SK-N-SH (cell line): Measurements from ENCODE around the gene OR6V1. TPM values are rescaled to one million over a fixed set of nuclear protein-coding genes. Genes with fewer than 3 reads are reported as not detected.

Experiments used
- CTCF ChIA-PET: fragments of 300-600, 350-600 bp; formaldehyde crosslinking; extraction: SDS; loops from one replicate; lab custom pipeline; 2021; lab: Yijun Ruan, JAX
- POLR2A ChIA-PET: fragments of 350-600 bp; sonication (Branson Sonifier 250); formaldehyde crosslinking; extraction: SDS; loops from one replicate; lab custom pipeline; 2020; ENCODE audit warnings: antibody characterized with exemption, inconsistent platforms; lab: Yijun Ruan, JAX
- DNase-seq: peaks from one replicate; pipeline ENCODE4 v3.0.0; 2012
- H2AFZ ChIP-seq: fragments of 200-600 bp; sonication (generic); 2 replicates; pipeline ENCODE4 v1.8.1; 2016; ENCODE audit warnings: antibody characterized with exemption, mild to moderate bottlenecking, low read depth
- H3F3A ChIP-seq: fragments of 200-600 bp; sonication (generic); replicated peaks from 2 replicates; pipeline ENCODE3; 2016; ENCODE audit warnings: antibody characterized with exemption, mild to moderate bottlenecking; ENCODE audit not compliant: insufficient read depth
- H3K27ac ChIP-seq, 2 experiments: fragments of 200-500 bp in 1 of 2; fragments of 200-600 bp in 1 of 2; sonication (Bioruptor generic) in 1 of 2; sonication (generic), shearing (Covaris generic) in 1 of 2; 2 replicates each; pipeline versions ENCODE4 v1.5.1 to v1.6.1; 2014 to 2016; ENCODE audit warnings: low read depth in 2 of 2, inconsistent platforms in 1 of 2, low read length in 1 of 2, mild to moderate bottlenecking in 1 of 2, mixed read lengths in 1 of 2
- H3K27me3 ChIP-seq: fragments of 200-600 bp; sonication (generic), shearing (Covaris generic); 2 replicates; pipeline ENCODE4 v1.6.1; 2016; ENCODE audit warnings: mixed run types; ENCODE audit not compliant: insufficient read depth
- H3K36me3 ChIP-seq, 2 experiments: fragments of 200-500 bp in 1 of 2; fragments of 200-600 bp in 1 of 2; sonication (Bioruptor generic) in 1 of 2; sonication (generic) in 1 of 2; replicated peaks in 1 of 2; 2 replicates each; pipeline versions ENCODE3 to v1.5.1; 2014 to 2016; ENCODE audit warnings: low read length in 1 of 2, mild to moderate bottlenecking in 1 of 2; ENCODE audit not compliant: insufficient read depth in 2 of 2, control insufficient read depth in 1 of 2
- H3K4me1 ChIP-seq, 2 experiments: fragments of 200-500 bp in 1 of 2; fragments of 200-600 bp in 1 of 2; sonication (Bioruptor generic) in 1 of 2; sonication (generic), shearing (Covaris generic) in 1 of 2; 2 replicates each; pipeline versions ENCODE4 v1.5.1 to v1.6.1; 2014 to 2016; ENCODE audit warnings: low read depth in 1 of 2, low read length in 1 of 2, mixed run types in 1 of 2; ENCODE audit not compliant: insufficient read depth in 2 of 2, control insufficient read depth in 1 of 2
- H3K4me2 ChIP-seq: fragments of 200-600 bp; sonication (generic), shearing (Covaris generic); 2 replicates; pipeline ENCODE4 v1.6.1; 2017; ENCODE audit warnings: mixed run types
- H3K4me3 ChIP-seq, 2 experiments: fragments of 200-500 bp in 1 of 2; fragments of 200-600 bp in 1 of 2; sonication (Bioruptor generic) in 1 of 2; sonication (generic), shearing (Covaris generic) in 1 of 2; 2 replicates each; pipeline versions ENCODE4 v1.5.1 to v1.8.1; 2014 to 2016; ENCODE audit warnings: low read depth in 2 of 2, inconsistent platforms in 1 of 2, low read length in 1 of 2, mild to moderate bottlenecking in 1 of 2, mixed read lengths in 1 of 2, moderate library complexity in 1 of 2
- H3K79me2 ChIP-seq: fragments of 200-600 bp; sonication (generic); 2 replicates; pipeline ENCODE4 v1.8.1; 2017; ENCODE audit warnings: mild to moderate bottlenecking; ENCODE audit not compliant: insufficient read depth
- H3K9ac ChIP-seq: fragments of 200-600 bp; sonication (generic); 2 replicates; pipeline ENCODE4 v1.6.1; 2017; ENCODE audit warnings: mixed run types
- H3K9me2 ChIP-seq: fragments of 200-600 bp; sonication (generic); 2 replicates; pipeline ENCODE4 v1.6.1; 2017; ENCODE audit warnings: mixed run types
- H3K9me3 ChIP-seq: fragments of 200-600 bp; sonication (generic); 2 replicates; pipeline ENCODE4 v1.6.1; 2017; ENCODE audit warnings: mixed run types, mild to moderate bottlenecking, moderate library complexity
- H4K20me1 ChIP-seq: fragments of 200-600 bp; sonication (generic); 2 replicates; pipeline ENCODE4 v1.6.1; 2017; ENCODE audit warnings: mild to moderate bottlenecking, mixed run types; ENCODE audit not compliant: insufficient read depth
- CHD2 ChIP-seq: fragments of 150-350 bp; IDR thresholded peaks from 2 replicates; pipeline ENCODE4 v1.6.1; 2018; ENCODE audit warnings: low read length; ENCODE audit not compliant: partially characterized antibody
- ELF1 ChIP-seq: IDR thresholded peaks from 2 replicates; pipeline ENCODE4 v1.4.0; 2012
- GABPA ChIP-seq: IDR thresholded peaks from 2 replicates; pipeline ENCODE4 v1.4.0; 2012; ENCODE audit warnings: low read depth, mild to moderate bottlenecking
- JUND ChIP-seq: IDR thresholded peaks from 2 replicates; pipeline ENCODE4 v1.4.0; 2012
- NFIC ChIP-seq: IDR thresholded peaks from 2 replicates; pipeline ENCODE4 v1.4.0; 2012; ENCODE audit warnings: borderline replicate concordance
- NRF1 ChIP-seq: IDR thresholded peaks from 2 replicates; pipeline ENCODE4 v1.6.1; 2012; ENCODE audit warnings: low read depth, mild to moderate bottlenecking, low read length
- RXRA ChIP-seq: IDR thresholded peaks from 2 replicates; pipeline ENCODE4 v1.4.0; 2012; ENCODE audit warnings: low read depth, mild to moderate bottlenecking, borderline replicate concordance
- SIN3A ChIP-seq: IDR thresholded peaks from 2 replicates; pipeline ENCODE4 v1.6.1; 2012; ENCODE audit warnings: low read depth, mild to moderate bottlenecking, low read length, moderate library complexity, borderline replicate concordance
- WGBS: methylation state at CpG from one replicate; pipeline ENCODE4 v1.1.6; 2017; ENCODE audit warnings: low lambda C conversion rate; 5-methylcytosine and 5-hydroxymethylcytosine counted together
- polyA plus RNA-seq, 3 experiments: library from polyadenylated mRNA; depleted of rRNA; stranded (reverse); fragments of >200 nt; gene quantifications; 2 replicates each; pipeline ENCODE4 v1.2.3, GENCODE V29; 2012
- TF ChIP-seq, protein P1 (sequence below): IDR thresholded peaks from 2 replicates; pipeline ENCODE4 v1.4.0; 2012; ENCODE audit warnings: low read depth, borderline replicate concordance
- TF ChIP-seq, protein P2 (sequence below): IDR thresholded peaks from 2 replicates; pipeline ENCODE4 v1.4.0; 2012; ENCODE audit warnings: low read depth, borderline replicate concordance
- TF ChIP-seq, protein P3 (sequence below): fragments of 150-350 bp; IDR thresholded peaks from 2 replicates; pipeline ENCODE4 v1.6.1; 2017; ENCODE audit warnings: antibody characterized with exemption, low read length, low read depth, borderline replicate concordance
- TF ChIP-seq, protein P4 (sequence below): IDR thresholded peaks from 2 replicates; pipeline ENCODE4; 2012

The OR6V1 gene
- polyA plus RNA-seq, 1 of the 3 experiments (the other 2 are of a cell fraction): not detected

DNA sequence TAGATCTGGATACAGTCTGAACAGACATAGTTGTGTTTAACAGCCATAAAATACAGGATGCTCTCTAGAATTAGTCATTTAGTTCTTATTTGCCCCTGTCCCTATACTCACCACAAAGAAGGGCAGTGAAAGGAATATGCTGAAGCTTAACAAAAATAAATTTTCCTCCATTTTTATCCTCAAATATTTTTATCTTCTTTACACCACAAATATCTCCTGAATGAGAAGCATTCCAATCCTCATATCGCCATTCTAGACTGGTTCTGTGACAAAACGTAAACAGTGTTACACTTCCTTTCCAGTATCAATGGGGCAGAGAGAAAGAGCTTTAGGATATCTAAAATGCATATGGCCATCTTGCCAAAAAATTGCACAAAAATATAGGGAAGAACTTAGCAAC is 26.8 kb upstream of the OR6V1 start (continued):
- TF ChIP-seq, protein P1, sequence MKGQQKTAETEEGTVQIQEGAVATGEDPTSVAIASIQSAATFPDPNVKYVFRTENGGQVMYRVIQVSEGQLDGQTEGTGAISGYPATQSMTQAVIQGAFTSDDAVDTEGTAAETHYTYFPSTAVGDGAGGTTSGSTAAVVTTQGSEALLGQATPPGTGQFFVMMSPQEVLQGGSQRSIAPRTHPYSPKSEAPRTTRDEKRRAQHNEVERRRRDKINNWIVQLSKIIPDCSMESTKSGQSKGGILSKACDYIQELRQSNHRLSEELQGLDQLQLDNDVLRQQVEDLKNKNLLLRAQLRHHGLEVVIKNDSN: no peak
- TF ChIP-seq RXRA: no peak

DNA sequence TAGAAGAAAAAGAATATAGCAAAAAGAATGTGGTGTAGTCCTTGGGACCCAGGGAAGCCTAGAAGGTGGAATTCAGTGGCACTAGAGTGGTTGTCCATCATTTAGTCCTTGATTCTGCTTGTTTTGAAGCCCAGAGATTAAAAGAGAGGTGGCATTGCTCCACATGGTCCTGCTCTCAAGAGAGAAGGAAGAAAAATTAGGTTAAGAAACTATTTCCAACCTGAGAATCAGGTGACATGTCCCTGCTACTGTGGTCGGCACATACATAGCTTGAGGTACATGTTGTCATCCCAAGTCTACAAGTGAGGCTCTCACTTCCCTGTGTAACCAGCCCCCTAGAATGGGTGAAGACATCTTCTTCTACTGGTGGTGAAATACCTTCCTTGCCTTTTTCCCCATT is 25.1 kb upstream of the OR6V1 start, which contains the start of gene OR9A2:
Gene OR9A2 (minus strand): TSS at position 101 of the 400 bp plus-strand sequence. CDS start 0 bp downstream, at position 101.
- DNase-seq: no peak
- H3K79me2 ChIP-seq: no peaks in the 10 kb centered on the region
- H3K4me1 ChIP-seq: no peaks in the 10 kb centered on the region
- H3F3A ChIP-seq: no peaks in the 10 kb centered on the region
- H3K27me3 ChIP-seq: peaks cover 4% of the 10 kb centered on the region; the same call in 1 of the 2 replicates
- H2AFZ ChIP-seq: no peak within 1 kb of the TSS
- no peaks in the 10 kb centered on the region for H3K36me3 ChIP-seq
- H3K4me3 ChIP-seq: no peak within 1 kb of the TSS
- no peak within 1 kb of the TSS for H3K4me2 ChIP-seq
- H3K27ac ChIP-seq: no peak within 1 kb of the TSS
- no peaks in the 10 kb centered on the region; the same call in 1 of the 2 replicates for H3K9me3 ChIP-seq
- ChIA-PET CTCF (interaction anchor here (2.2 kb wide), 1 partner anchor 188 kb away, joined by 6 read pairs; no protein-coding TSS in a partner anchor), POLR2A (interaction anchor here (0.6 kb wide), 1 partner anchor 1291 kb away, joined by 3 read pairs; no protein-coding TSS in a partner anchor)
- H3K9ac ChIP-seq: no peak within 1 kb of the TSS
- H3K9me2 ChIP-seq: no peaks in the 10 kb centered on the region
- no peaks in the 10 kb centered on the region for H4K20me1 ChIP-seq
- 0% methylated on average over 1 of the region's 1 CpG for WGBS
- TF ChIP-seq JUND: no peak
- TF ChIP-seq GABPA: no peak
- TF ChIP-seq SIN3A: no peak
- TF ChIP-seq, protein P2, sequence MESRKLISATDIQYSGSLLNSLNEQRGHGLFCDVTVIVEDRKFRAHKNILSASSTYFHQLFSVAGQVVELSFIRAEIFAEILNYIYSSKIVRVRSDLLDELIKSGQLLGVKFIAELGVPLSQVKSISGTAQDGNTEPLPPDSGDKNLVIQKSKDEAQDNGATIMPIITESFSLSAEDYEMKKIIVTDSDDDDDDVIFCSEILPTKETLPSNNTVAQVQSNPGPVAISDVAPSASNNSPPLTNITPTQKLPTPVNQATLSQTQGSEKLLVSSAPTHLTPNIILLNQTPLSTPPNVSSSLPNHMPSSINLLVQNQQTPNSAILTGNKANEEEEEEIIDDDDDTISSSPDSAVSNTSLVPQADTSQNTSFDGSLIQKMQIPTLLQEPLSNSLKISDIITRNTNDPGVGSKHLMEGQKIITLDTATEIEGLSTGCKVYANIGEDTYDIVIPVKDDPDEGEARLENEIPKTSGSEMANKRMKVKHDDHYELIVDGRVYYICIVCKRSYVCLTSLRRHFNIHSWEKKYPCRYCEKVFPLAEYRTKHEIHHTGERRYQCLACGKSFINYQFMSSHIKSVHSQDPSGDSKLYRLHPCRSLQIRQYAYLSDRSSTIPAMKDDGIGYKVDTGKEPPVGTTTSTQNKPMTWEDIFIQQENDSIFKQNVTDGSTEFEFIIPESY: no peak
- no peak for TF ChIP-seq CHD2
- TF ChIP-seq NFIC: no peak
- TF ChIP-seq NRF1: no peak
- TF ChIP-seq RXRA: no peak
- TF ChIP-seq, protein P3, sequence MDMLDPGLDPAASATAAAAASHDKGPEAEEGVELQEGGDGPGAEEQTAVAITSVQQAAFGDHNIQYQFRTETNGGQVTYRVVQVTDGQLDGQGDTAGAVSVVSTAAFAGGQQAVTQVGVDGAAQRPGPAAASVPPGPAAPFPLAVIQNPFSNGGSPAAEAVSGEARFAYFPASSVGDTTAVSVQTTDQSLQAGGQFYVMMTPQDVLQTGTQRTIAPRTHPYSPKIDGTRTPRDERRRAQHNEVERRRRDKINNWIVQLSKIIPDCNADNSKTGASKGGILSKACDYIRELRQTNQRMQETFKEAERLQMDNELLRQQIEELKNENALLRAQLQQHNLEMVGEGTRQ: no peak
- TF ChIP-seq, all 33 proteins: peak for 0

DNA sequence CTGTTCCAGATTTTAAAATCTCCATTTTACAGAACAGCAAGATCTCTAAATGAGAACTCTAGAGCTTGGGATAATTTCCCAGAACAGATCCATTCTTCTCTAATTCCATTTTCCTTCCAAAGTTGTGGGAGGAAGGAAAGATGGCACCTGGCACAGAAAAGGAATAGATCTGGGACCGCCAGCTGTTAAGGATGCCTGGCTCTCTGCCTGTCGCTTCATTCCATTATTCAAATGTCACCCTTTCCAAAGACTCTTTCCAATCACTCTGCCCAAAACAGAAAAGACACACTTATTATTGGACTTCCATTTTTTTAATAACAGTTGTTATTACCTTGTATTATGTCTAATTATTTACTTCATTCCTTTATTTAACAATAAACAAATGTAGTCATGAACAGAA is 24.5 kb upstream of the OR6V1 start:
- ChIA-PET POLR2A (interaction anchor here (0.6 kb wide), 1 partner anchor 1292 kb away, joined by 3 read pairs; no protein-coding TSS in a partner anchor), CTCF (interaction anchor here (1.5 to 2.2 kb wide), 2 partner anchors 19 to 187 kb away, joined by 3 to 6 read pairs; no protein-coding TSS in a partner anchor)
- no peaks in the 10 kb centered on the region for H3K4me1 ChIP-seq
- H3K79me2 ChIP-seq: no peaks in the 10 kb centered on the region
- no peak overlapping the region for H3K4me3 ChIP-seq
- H3K9ac ChIP-seq: no peak overlapping the region
- 16% methylated on average over 2 of the region's 2 CpGs for WGBS
- H3F3A ChIP-seq: no peaks in the 10 kb centered on the region
- peaks cover 11% of the 10 kb centered on the region for H3K27me3 ChIP-seq
- no peak for DNase-seq
- H4K20me1 ChIP-seq: no peaks in the 10 kb centered on the region
- H3K9me3 ChIP-seq: no peaks in the 10 kb centered on the region; the same call in 1 of the 2 replicates
- H3K4me2 ChIP-seq: no peak overlapping the region
- no peak overlapping the region for H3K27ac ChIP-seq
- no peaks in the 10 kb centered on the region for H3K36me3 ChIP-seq
- H2AFZ ChIP-seq: no peak overlapping the region
- TF ChIP-seq, protein P1: no peak
- TF ChIP-seq, protein P4, sequence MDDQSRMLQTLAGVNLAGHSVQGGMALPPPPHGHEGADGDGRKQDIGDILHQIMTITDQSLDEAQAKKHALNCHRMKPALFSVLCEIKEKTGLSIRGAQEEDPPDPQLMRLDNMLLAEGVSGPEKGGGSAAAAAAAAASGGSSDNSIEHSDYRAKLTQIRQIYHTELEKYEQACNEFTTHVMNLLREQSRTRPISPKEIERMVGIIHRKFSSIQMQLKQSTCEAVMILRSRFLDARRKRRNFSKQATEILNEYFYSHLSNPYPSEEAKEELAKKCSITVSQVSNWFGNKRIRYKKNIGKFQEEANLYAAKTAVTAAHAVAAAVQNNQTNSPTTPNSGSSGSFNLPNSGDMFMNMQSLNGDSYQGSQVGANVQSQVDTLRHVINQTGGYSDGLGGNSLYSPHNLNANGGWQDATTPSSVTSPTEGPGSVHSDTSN: no peak
- TF ChIP-seq ELF1: no peak
- TF ChIP-seq, protein P3: no peak
- no peaks in the 10 kb centered on the region for H3K9me2 ChIP-seq
